Lower leg skin (tissue), 3 donors: ENCODE data around the gene TESK2.

Source experiments
- CTCF ChIP-seq, 3 donors: fragments of 450-650 bp; IDR thresholded peaks; one replicate each; pipeline ENCODE4 v1.5.1; 2016; ENCODE audit warnings: antibody characterized with exemption in 3 of 3, mild to moderate bottlenecking in 3 of 3, moderate library complexity in 2 of 3
- POLR2A ChIP-seq, 2 donors: fragments of 450-650 bp; IDR thresholded peaks; one replicate each; pipeline ENCODE4 v1.6.1; 2016 to 2017; ENCODE audit warnings: antibody characterized with exemption in 2 of 2, mild to moderate bottlenecking in 1 of 2, moderate library complexity in 1 of 2

- TF ChIP-seq CTCF (IDR thresholded peaks at IDR 0.05), result no peak
- TF ChIP-seq POLR2A (IDR thresholded peaks at IDR 0.05), result no peak
These were observed 90.9 kb downstream of the TESK2 start for GRCh38 chr1:45400049-45400448.
